Femur (tissue), 1 donor: Measurements from ENCODE around the gene SFMBT2.

Experiments used
- DNase-seq: peaks from one replicate; pipeline ENCODE4 v3.0.0-alpha.2; 2017

The SFMBT2 gene

GRCh38 chr10:7293378-7293920 is 117.4 kb downstream of the SFMBT2 start:
- no peak for DNase-seq

- no peak for DNase-seq
Measured at GRCh38 chr10:7291487-7292270, 119.2 kb downstream of the SFMBT2 start.

GRCh38 chr10:7288060-7288690 is 122.7 kb downstream of the SFMBT2 start:
- no peak for DNase-seq

- no peak for DNase-seq
Measured at GRCh38 chr10:7287377-7287776, 123.5 kb downstream of the SFMBT2 start.

- no peak for DNase-seq
Measured at GRCh38 chr10:7285522-7286322, 125.1 kb downstream of the SFMBT2 start.

- DNase-seq: no peak
Measured at GRCh38 chr10:7283246-7283645, 127.6 kb downstream of the SFMBT2 start.

- DNase-seq: no peak
Measured at GRCh38 chr10:7282457-7282856, 128.4 kb downstream of the SFMBT2 start.

GRCh38 chr10:7281429-7281828 is 129.4 kb downstream of the SFMBT2 start:
- no peak for DNase-seq

- no peak for DNase-seq
Measured at GRCh38 chr10:7279303-7279702, 131.5 kb downstream of the SFMBT2 start.

GRCh38 chr10:7277867-7278266 is 133.0 kb downstream of the SFMBT2 start:
- no peak for DNase-seq

GRCh38 chr10:7277432-7277831 is 133.4 kb downstream of the SFMBT2 start:
- no peak for DNase-seq

GRCh38 chr10:7275761-7276440 is 134.9 kb downstream of the SFMBT2 start:
- DNase-seq: peak; percentile 37

- DNase-seq: no peak
Measured at GRCh38 chr10:7274293-7274692, 136.5 kb downstream of the SFMBT2 start.

GRCh38 chr10:7272008-7272407 is 138.8 kb downstream of the SFMBT2 start:
- no peak for DNase-seq

- DNase-seq: no peak
Measured at GRCh38 chr10:7269988-7270387, 140.8 kb downstream of the SFMBT2 start.

GRCh38 chr10:7267142-7267541 is 143.7 kb downstream of the SFMBT2 start:
- no peak for DNase-seq

GRCh38 chr10:7265396-7266123 is 145.3 kb downstream of the SFMBT2 start:
- DNase-seq: no peak

GRCh38 chr10:7264313-7264756 is 146.5 kb downstream of the SFMBT2 start:
- no peak for DNase-seq

- no peak for DNase-seq
Measured at GRCh38 chr10:7263616-7264015, 147.2 kb downstream of the SFMBT2 start.

- no peak for DNase-seq
Measured at GRCh38 chr10:7261351-7261750, 149.5 kb downstream of the SFMBT2 start.

- no peak for DNase-seq
Measured at GRCh38 chr10:7260912-7261311, 149.9 kb downstream of the SFMBT2 start.

GRCh38 chr10:7260412-7260900 is 150.4 kb downstream of the SFMBT2 start:
- peak; percentile 44 for DNase-seq
